ENCODE measurements around the gene LANCL2.

Gene LANCL2

DNA sequence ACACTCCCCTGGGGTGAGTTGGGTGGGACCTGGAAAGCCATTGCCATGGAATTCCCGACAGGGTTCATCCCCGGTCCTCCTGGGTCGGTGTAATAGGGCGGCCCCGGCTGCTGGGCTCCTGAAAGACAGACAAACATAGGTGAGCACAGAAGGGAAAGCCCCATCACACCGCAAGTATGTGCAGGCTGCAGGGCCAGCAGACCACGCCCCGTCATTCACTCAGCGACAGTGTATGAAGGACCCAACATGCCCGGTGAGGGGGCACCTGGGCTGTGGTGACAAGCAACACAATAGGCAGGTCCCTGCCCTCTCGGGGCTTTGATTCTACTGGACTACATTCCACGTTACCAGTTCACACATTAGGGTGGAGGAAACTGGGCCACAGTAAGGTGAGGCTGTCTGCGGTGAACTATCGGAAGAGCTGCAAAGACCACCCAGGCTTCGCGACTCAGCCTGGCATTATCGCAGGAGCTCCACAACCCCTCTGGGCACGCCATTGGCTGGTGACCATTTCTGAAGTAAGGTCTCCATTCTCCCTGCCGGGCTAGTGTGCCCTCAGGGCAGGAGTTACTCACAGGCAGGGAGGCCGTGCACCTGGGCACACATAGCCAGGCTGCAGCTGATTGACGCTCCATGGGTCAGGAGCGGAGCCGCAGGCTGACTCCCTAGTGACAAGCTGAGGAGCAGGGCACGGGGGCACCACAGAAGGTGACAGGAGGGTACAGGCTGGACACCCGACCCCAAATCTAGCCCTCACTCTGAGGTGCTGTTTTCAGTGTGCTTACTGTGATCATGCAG is 108.0 kb downstream of the LANCL2 start:
- DNase-seq: no peak

DNA sequence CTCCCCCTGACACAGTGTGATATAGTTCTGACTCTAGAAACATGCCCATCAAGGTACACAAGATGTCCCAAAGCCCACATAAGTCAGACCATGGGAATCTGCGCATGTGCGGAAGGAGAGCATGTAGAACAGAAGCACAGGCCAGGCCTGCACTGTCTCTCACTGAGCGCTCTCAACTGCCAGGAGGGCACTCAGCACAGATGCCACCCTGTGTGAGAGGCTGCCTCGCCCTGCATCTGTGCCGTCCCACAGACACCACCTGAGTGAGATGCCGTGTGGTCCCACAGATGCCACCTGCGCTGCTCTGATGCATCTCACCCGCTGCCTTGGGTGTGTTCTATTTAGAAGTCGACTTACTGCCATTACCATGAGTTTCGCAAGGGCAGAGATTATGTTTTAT is 108.8 kb downstream of the LANCL2 start:
- no peak for DNase-seq

DNA sequence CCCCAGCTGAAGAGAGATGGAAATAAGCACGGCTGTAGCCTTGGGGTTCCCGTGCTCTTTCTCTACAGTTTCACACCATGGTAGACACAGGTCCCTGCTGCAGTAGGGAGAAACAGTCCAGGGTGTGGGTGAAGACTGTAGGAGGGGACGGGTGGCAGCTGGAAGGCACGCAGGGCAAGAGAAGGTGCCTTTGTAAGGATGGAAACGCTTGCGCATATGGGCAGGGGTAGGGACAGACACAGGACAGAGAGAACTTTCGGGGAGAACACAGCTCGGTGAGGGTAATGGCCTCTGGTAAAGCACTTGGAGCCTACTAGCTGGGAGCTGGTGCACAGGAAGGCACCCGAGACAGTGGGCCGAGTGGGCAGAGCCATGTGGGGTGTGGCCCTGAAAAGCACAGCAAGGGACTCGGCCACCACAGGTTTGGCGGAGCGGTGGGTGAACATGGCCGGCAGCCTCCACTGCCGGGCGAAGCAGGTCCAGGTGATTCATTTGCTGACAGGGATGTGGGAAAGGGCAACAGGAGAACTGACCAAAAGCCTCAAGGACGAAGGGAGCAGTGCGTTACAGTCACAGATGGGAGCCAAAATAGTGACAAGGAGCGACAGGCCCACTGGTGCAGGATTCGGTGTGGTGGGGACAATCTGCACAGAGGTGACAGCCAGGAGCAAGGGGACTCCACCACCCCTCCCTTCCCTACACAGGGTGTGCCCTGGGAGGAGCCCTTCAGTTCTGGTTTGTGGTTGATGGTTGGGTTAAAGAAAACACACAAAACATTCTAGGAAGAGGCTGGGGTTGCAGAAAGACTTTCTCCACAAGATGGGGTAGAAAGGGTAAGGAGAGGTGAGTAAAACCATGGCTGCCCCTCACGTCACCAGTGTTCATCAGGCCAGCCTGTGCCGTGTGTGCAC is 110.1 kb downstream of the LANCL2 start:
- no peak for DNase-seq

DNA sequence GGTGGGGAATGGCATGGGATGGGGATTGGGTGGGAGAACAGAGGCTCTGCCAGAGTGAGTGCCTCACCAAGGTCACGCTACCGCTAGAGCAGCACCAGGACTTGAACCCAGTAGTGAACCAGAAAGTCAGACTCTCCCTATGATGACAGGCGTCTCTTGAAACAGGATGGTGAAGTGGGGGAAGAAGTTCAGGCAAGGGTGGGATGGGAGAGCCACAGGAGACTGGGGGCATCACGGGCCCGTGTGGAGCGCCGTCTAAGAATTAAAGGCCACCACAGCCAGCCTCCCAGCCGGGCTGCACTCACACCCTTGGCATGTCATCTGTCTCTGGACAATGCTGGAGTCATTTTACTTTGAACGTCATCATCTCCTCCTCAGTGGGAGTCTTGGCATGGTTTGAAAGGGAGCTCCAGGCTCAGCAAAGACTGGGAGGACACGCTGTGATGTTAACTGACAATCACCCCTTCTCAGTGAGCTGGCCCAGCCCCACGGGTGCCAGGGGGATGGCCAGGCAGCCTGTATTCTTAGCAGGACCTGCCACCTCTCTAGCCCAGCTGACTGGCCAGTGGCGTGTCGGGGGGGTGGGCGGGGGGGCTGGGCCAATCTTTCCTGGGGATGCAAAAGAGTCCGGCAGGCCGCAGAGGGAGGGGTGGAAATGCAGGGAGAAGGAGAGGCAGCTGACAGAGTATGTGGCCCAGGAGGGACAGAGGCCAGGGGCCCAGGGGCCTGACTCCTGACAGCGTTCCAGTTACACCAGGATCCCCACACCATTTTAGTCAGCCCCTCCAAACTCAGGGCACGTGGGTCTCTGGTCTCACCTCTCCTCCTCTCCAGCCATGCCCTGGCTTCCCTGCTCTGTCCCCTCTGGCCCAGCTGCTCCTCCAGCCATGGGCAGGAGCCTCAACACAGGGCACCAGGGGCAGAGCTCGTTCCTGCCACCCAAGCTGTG is 111.0 kb downstream of the LANCL2 start:
- no peak for DNase-seq

DNA sequence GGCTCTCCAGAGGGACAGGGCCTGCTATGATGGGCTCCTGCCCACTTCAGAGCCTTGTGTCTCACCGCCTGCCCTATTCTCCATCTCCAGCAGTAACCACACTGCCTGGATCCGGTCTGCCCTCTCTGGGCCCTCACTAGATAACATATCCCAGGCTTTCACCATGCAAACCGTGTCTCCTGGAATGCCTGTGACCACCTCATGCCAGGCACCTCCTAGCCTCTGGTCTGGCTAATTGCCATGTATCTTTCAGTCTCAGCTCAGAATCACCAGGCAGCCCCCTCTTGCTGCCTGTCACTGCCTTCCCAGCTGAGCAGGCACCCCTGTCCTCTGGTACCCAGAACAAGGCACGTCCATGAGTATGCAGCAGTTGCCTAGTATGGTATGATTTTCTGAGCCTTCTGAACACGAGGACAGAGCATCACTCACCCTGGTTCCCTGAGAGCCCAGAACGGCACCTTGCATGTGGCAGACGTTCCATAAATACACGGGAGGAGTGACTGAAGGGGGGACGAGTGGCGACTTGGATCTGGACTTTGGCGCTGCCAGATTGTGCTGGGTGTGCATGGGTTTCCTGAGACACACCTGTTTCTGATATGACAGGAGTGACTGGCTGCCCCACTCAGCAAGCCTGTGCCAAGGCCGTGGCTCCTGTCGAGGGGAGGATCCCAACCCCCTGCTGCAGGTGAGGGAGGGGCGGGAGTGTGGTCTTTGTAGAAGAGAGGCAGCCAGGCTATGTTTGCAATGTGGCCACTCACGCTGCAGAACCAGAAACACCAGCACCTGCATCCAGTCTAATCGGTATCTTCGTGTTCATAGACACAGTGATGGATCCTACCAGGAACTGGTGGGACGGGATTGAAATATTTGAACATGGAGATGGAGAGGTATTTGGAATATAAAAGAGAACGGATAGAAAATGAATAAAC is 112.0 kb downstream of the LANCL2 start:
- DNase-seq: no peak

- no peak for DNase-seq
Observed at GRCh38 chr7:55477781-55478374, 112.7 kb downstream of the LANCL2 start.

- no peak for DNase-seq
Observed at GRCh38 chr7:55478700-55479099, 113.6 kb downstream of the LANCL2 start.

DNA sequence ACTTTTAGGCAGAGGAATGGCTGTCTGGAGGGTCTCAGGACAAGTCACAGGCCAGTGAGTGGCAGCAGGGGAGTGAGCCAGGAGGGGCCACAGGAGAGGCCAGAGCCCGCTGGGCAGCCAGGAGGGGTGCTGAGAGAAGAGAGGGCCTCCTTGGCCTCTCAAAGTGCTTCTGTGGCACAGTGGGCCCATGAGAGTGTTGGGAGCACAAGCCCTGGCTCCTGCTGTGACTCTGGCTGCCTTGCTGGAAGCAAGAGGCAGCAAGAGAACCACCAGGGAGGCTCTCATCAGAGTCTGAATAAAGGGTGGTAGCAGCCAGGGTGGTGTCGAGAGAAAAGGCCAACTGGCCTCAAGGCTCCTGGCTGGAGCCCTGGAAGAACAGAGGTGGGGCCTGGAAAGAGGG is 116.0 kb downstream of the LANCL2 start:
- no peak for DNase-seq

GRCh38 chr7:55483046-55483445 is 117.9 kb downstream of the LANCL2 start:
- DNase-seq: no peak

Data from SHP77 treated with DMSO at 0.1 percent for 48 hours (cell line).